ENCODE results near the gene ZBTB8A. TPM values are rescaled to one million over a fixed set of nuclear protein-coding genes. Genes with fewer than 3 reads are reported as not detected.

The ZBTB8A gene
- total and polyA plus RNA-seq, 7 donors = 1.8 to 10.8 (median 5.6) TPM

DNA sequence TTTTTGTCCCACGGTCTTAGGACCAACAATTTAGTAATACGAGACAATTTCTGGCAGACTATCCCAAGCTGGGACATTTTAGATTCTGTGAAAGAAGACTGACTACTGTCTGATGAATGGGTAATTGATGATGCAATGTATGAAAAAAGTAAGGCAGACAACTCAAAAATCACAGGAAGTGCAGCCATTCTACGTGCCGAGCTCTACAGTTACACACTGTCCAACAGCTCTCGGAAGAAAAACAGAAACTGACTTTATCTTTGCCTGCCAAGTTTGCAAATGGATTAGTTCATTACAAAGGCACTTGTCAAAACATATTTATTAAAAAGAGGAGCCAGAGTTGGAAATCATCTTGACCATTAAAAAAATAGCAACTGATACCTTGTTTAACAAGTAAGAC, 43.1 kb upstream of the ZBTB8A start:
- intact Hi-C loops (cut with DNase I) = loop anchor here (5.0 kb wide), 1 partner anchor 156 kb away; the partner anchor contains the start of genes RBBP4 and ZBTB8OS
- H3K9me3 ChIP-seq = no peaks in the 10 kb centered on the region
- peaks cover 0 to 25% (median 10%) of the 10 kb centered on the region in 4 donors for H3K4me1 ChIP-seq
- H3K27me3 ChIP-seq = no peaks in the 10 kb centered on the region
- WGBS, 2 donors = 65 to 86% methylated on average over 5 of the region's 5 CpGs
- DNase-seq = no peak
- peak overlapping the region in 2 of 4 donors; percentile 10 to 14 for H3K4me3 ChIP-seq
- TF ChIP-seq, protein P1, sequence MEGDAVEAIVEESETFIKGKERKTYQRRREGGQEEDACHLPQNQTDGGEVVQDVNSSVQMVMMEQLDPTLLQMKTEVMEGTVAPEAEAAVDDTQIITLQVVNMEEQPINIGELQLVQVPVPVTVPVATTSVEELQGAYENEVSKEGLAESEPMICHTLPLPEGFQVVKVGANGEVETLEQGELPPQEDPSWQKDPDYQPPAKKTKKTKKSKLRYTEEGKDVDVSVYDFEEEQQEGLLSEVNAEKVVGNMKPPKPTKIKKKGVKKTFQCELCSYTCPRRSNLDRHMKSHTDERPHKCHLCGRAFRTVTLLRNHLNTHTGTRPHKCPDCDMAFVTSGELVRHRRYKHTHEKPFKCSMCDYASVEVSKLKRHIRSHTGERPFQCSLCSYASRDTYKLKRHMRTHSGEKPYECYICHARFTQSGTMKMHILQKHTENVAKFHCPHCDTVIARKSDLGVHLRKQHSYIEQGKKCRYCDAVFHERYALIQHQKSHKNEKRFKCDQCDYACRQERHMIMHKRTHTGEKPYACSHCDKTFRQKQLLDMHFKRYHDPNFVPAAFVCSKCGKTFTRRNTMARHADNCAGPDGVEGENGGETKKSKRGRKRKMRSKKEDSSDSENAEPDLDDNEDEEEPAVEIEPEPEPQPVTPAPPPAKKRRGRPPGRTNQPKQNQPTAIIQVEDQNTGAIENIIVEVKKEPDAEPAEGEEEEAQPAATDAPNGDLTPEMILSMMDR (IDR thresholded peaks at IDR 0.05) = no peak
- TF ChIP-seq POLR2AphosphoS5 (IDR thresholded peaks at IDR 0.05) = peak in 3 of 4 donors; percentile 14 to 71 (median 61)
- no peaks in the 10 kb centered on the region for H3K36me3 ChIP-seq
- H3K27ac ChIP-seq = peak overlapping the region; percentile 17 to 57 (median 52)

DNA sequence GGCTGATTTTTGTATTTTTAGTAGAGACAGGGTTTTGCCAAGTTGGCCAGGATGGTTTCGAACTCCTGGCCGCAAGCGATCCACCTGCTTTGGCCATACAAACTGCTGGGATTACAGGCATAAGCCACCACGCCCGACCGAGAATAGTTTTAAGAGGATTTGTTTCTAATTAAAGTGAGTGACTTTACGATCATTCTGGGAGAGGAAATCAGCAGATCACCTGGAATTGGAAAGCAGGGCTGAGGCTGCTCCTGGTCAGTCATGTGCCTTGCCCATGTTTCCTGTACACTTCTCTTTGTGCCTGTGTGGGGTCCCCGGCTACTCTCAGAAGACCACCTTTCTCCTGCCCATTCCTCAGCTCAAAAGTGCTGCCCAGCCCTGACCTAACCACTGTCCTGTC, 40.5 kb upstream of the ZBTB8A start:
- no peak for TF ChIP-seq POLR2AphosphoS5 (IDR thresholded peaks at IDR 0.05)
- no peak for DNase-seq
- no peak overlapping the region for H3K4me3 ChIP-seq
- no peaks in the 10 kb centered on the region for H3K36me3 ChIP-seq
- H3K27me3 ChIP-seq = no peaks in the 10 kb centered on the region
- intact Hi-C loops (cut with DNase I) = loop anchor here (5.0 kb wide), 1 partner anchor 154 kb away; the partner anchor contains the start of genes RBBP4 and ZBTB8OS
- H3K27ac ChIP-seq = no peak overlapping the region
- H3K4me1 ChIP-seq = peaks cover 0 to 42% (median 14%) of the 10 kb centered on the region in 4 donors
- 80 to 84% methylated on average over 8 of the region's 8 CpGs for WGBS, 2 donors
- H3K9me3 ChIP-seq = no peaks in the 10 kb centered on the region

DNA sequence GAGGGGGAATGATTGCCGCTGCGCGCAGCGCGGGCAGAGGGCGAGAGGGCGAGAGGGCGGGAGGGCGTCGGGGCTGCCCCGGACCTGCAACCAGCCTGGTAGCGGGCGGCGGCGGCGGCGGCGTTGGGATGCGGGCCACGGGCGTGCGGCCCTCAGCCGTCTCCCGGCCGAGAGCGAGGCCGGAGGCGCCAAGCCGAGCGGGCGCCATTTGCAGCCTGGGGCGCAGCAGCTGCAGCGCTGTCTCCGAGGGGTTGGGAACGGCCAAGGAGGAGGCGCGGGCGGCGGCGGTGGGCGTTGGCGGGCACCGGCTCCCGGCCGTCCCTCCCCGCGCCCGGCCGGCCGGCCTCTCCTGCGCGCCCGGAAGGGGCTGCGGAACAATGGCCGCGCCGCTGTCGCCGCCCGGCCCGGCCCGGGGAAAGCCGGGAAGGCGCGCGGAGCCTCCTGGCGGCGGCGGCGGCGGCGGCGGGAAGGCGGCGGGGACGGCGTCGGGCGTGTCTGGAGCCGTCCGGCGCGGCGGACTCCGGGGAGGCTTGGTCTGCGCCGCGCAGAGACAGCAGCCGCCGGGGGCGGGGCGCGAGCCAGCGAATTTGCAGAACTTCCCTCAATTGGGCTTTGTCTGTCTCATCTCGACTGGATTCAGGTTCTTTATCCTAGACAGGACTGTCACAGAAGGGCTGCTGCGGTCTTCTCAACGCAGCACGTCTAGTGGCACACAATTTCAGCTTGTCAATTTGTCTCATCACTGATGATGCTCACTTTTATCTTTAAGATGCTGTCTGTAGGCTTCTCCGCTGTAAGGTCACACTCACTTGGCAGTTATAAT, 38.6 kb upstream of the ZBTB8A start:
- peak; percentile 84 for DNase-seq
- WGBS, 2 donors = 1% methylated on average over 99 of the region's 99 CpGs
- peaks cover 0 to 37% (median 14%) of the 10 kb centered on the region in 4 donors for H3K4me1 ChIP-seq
- intact Hi-C loops (cut with DNase I) = loop anchor here (1.0 kb wide), 1 partner anchor 52 kb away; no protein-coding TSS in a partner anchor
- H3K27ac ChIP-seq = peak overlapping the region; percentile 92 to 99 (median 98)
- H3K36me3 ChIP-seq = no peaks in the 10 kb centered on the region
- H3K9me3 ChIP-seq = no peaks in the 10 kb centered on the region
- H3K4me3 ChIP-seq = peak overlapping the region; percentile 33 to 96 (median 87)
- peak in 2 of 4 donors; percentile 27 to 40 for TF ChIP-seq POLR2AphosphoS5 (IDR thresholded peaks at IDR 0.05)
- TF ChIP-seq, protein P1 (IDR thresholded peaks at IDR 0.05) = no peak
- no peaks in the 10 kb centered on the region for H3K27me3 ChIP-seq

DNA sequence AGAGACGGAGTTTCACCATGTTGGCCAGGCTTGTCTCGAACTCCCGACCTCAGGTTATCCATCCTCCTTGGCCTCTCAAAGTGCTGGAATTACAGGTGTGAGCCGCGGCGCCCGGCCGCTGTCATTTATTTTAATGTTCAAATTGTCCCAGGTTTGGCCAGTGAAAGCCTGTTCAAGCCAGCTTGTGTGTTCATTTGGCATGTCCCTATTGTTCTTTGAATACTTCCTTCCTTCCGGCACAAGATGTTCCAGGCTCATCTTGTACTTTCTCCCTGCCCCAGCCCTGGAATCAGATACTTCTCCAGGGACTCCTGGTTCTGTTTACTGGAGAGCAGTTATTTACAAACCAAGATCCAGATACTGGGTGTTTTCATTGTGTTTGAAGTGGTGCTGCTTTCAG, 37.4 kb upstream of the ZBTB8A start:
- H3K27ac ChIP-seq = peak overlapping the region; percentile 92 to 99 (median 98)
- TF ChIP-seq EP300 (IDR thresholded peaks at IDR 0.05) (peak; percentile 11 to 95 (median 76)), POLR2A (IDR thresholded peaks at IDR 0.05) (no peak), POLR2AphosphoS5 (IDR thresholded peaks at IDR 0.05) (peak; percentile 52 to 83 (median 70))
- intact Hi-C loops (cut with DNase I) = loop anchor here (1.0 kb wide), 1 partner anchor 54 kb away; no protein-coding TSS in a partner anchor

DNA sequence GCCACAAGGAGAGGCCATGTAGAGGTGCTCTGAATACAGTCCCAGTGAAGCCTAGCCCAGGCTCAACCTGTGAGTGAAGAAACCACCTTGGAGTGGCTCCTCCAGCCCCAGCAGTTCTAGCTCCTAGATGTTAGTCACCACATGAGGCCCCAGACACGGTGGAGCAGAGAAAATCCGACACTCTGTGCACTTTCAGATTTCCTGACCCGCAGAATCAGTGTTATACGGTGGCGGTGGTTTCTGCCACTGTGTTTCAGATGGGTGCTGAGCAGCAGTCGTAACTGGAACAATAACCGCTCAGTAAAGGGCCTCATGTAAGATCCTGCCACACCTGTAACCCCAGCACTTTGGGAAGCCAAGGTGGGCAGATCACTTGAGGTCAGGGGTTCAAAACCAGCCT, 36.1 kb upstream of the ZBTB8A start:
- Histone ChIP-seq H3K9me3 (no peaks in the 10 kb centered on the region), H3K4me1 (peaks cover 0 to 21% (median 8%) of the 10 kb centered on the region in 4 donors), H3K4me3 (no peak overlapping the region), H3K36me3 (no peaks in the 10 kb centered on the region), H3K27me3 (no peaks in the 10 kb centered on the region), H3K27ac (peak overlapping the region; percentile 37 to 98 (median 95))
- 91 to 92% methylated on average over 7 of the region's 7 CpGs for WGBS, 2 donors
- TF ChIP-seq POLR2AphosphoS5 (IDR thresholded peaks at IDR 0.05) = no peak
- DNase-seq = no peak
- intact Hi-C loops (cut with DNase I) = no loop called here

More for the DNA sequence above, 37.4 kb upstream of the ZBTB8A start:
- H3K9me3 ChIP-seq = no peaks in the 10 kb centered on the region
- no peak overlapping the region for H3K4me3 ChIP-seq
- peak; percentile 81 for DNase-seq
- peaks cover 0 to 24% (median 10%) of the 10 kb centered on the region in 4 donors for H3K4me1 ChIP-seq
- no peaks in the 10 kb centered on the region for H3K36me3 ChIP-seq
- 91 to 94% methylated on average over 9 of the region's 9 CpGs for WGBS, 2 donors
- H3K27me3 ChIP-seq = no peaks in the 10 kb centered on the region

DNA sequence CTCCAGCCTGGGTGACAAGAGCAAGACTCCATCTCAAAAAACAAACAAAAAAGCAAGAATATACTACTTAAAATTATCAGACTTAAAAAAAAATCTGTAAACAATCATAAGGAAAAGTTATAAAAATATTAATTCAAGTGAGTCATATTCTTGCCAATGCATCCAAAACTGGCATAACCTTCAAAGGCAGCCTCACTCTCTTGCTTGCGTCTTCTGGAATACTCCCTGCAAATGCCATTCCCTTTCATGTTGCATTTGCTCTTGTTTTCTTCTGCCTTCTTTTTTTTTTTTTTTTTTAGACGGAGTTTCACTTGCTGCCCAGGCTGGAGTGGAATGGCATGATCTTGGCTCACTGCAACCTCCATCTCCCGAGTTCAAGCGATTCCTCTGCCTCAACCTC, 32.2 kb upstream of the ZBTB8A start:
- Histone ChIP-seq H3K27ac (no peak overlapping the region), H3K4me3 (no peak overlapping the region), H3K36me3 (no peaks in the 10 kb centered on the region), H3K27me3 (no peaks in the 10 kb centered on the region), H3K4me1 (peaks cover 0 to 8% (median 0%) of the 10 kb centered on the region in 4 donors), H3K9me3 (no peaks in the 10 kb centered on the region)
- DNase-seq = no peak
- intact Hi-C loops (cut with DNase I) = no loop called here
- TF ChIP-seq POLR2A (IDR thresholded peaks at IDR 0.05) (no peak), EP300 (IDR thresholded peaks at IDR 0.05) (no peak)
- TF ChIP-seq, protein P1 (IDR thresholded peaks at IDR 0.05) = no peak
- WGBS, 2 donors = 67 to 88% methylated on average over 4 of the region's 4 CpGs
